Mesendoderm (in vitro differentiated cells): ENCODE measurements around the gene SLC24A4.
"Not testable (repeated sequence)": the region's sequence is repeated elsewhere in the genome, so short reads cannot be mapped to it uniquely, and the experiment has no call there.

Source experiments
- DNase-seq: peaks from one replicate; pipeline ENCODE4 v3.0.0; 2013
- H2AK5ac ChIP-seq: 2 replicates; pipeline ENCODE4 v1.6.1; 2013; ENCODE audit warnings: low read length, inconsistent platforms
- H2BK120ac ChIP-seq: 2 replicates; pipeline ENCODE4 v1.6.1; 2013; ENCODE audit warnings: low read depth, mild to moderate bottlenecking, low read length, moderate library complexity, mixed read lengths
- H2BK15ac ChIP-seq: replicated peaks from 2 replicates; pipeline ENCODE4 v1.6.1; 2013; ENCODE audit warnings: low read depth, mild to moderate bottlenecking, moderate library complexity
- H2BK5ac ChIP-seq: 2 replicates; pipeline ENCODE4 v1.6.1; 2013; ENCODE audit warnings: low read length, inconsistent platforms
- H3K18ac ChIP-seq: 2 replicates; pipeline ENCODE4 v1.6.1; 2013; ENCODE audit warnings: mild to moderate bottlenecking, low read length, mixed read lengths
- H3K23ac ChIP-seq: one replicate; pipeline ENCODE4 v1.6.1; 2013; ENCODE audit warnings: low read length
- H3K27ac ChIP-seq: 2 replicates; pipeline ENCODE4 v1.5.1; 2013; ENCODE audit warnings: low read depth, mild to moderate bottlenecking, inconsistent platforms, low read length, moderate library complexity
- H3K27me3 ChIP-seq: 2 replicates; pipeline ENCODE4 v1.6.1; 2013; ENCODE audit warnings: low read length, control low read depth, mild to moderate bottlenecking, inconsistent platforms; ENCODE audit not compliant: insufficient read depth, poor library complexity
- H3K36me3 ChIP-seq: 2 replicates; pipeline ENCODE4 v1.6.1; 2013; ENCODE audit warnings: low read length, inconsistent platforms; ENCODE audit not compliant: control insufficient read depth, insufficient read depth
- H3K4ac ChIP-seq: one replicate; pipeline ENCODE4 v1.6.1; 2013; ENCODE audit warnings: low read depth, mild to moderate bottlenecking, low read length, moderate library complexity
- H3K4me1 ChIP-seq: 2 replicates; pipeline ENCODE4 v1.6.1; 2013; ENCODE audit warnings: low read depth, low read length, inconsistent platforms; ENCODE audit not compliant: control insufficient read depth
- H3K4me2 ChIP-seq: 2 replicates; pipeline ENCODE4 v1.6.1; 2013; ENCODE audit warnings: low read length
- H3K4me3 ChIP-seq: 2 replicates; pipeline ENCODE4 v1.5.1; 2013; ENCODE audit warnings: mild to moderate bottlenecking, low read length
- H3K56ac ChIP-seq: one replicate; pipeline ENCODE4 v1.6.1; 2013; ENCODE audit warnings: low read length
- H3K79me1 ChIP-seq: 2 replicates; pipeline ENCODE4 v1.6.1; 2013; ENCODE audit warnings: low read length, inconsistent platforms
- H3K79me2 ChIP-seq: 2 replicates; pipeline ENCODE4 v1.6.1; 2013; ENCODE audit warnings: mild to moderate bottlenecking, low read length; ENCODE audit not compliant: control insufficient read depth, insufficient read depth
- H3K9ac ChIP-seq: 2 replicates; pipeline ENCODE4 v1.6.1; 2013; ENCODE audit warnings: low read length, inconsistent platforms
- H4K5ac ChIP-seq: one replicate; pipeline ENCODE4 v1.6.1; 2013; ENCODE audit warnings: low read length
- H4K8ac ChIP-seq: one replicate; pipeline ENCODE4 v1.6.1; 2013; ENCODE audit warnings: low read depth, mild to moderate bottlenecking, control low read depth, low read length, moderate library complexity
- WGBS: extraction: QIAGEN DNeasy Blood & Tissue Kit; methylation state at CpG from one replicate; pipeline ENCODE4 v1.1.7; 2013; ENCODE audit warnings: low lambda C conversion rate, missing lambda C conversion rate; ENCODE audit not compliant: insufficient coverage; ENCODE audit errors: extremely low coverage; 5-methylcytosine and 5-hydroxymethylcytosine counted together

The SLC24A4 gene

GRCh38 chr14:92529903-92530302 is 206.9 kb downstream of the SLC24A4 start:
- Histone ChIP-seq H3K36me3 (no peaks in the 10 kb centered on the region), H2BK5ac (no peak overlapping the region), H2BK120ac (no peak overlapping the region), H3K4me1 (no peaks in the 10 kb centered on the region), H3K56ac (no peak overlapping the region), H4K8ac (no peak overlapping the region), H3K23ac (no peak overlapping the region), H3K79me2 (no peaks in the 10 kb centered on the region), H3K79me1 (no peaks in the 10 kb centered on the region), H2BK15ac (no peak overlapping the region), H3K18ac (no peak overlapping the region), H3K4me3 (no peak overlapping the region), H3K9ac (no peak overlapping the region), H3K4me2 (no peak overlapping the region), H4K5ac (no peak overlapping the region), H3K27me3 (no peaks in the 10 kb centered on the region), H3K4ac (no peak overlapping the region), H3K27ac (no peak overlapping the region), H2AK5ac (no peak overlapping the region)
- DNase-seq = no peak
- no CpG with 5 or more reads among the region's 4 CpGs for WGBS

- H3K18ac ChIP-seq = no peak overlapping the region
- no peak overlapping the region for H2BK120ac ChIP-seq
- no peak overlapping the region for H3K23ac ChIP-seq
- no peak overlapping the region for H3K4me3 ChIP-seq
- no peaks in the 10 kb centered on the region for H3K79me2 ChIP-seq
- H3K36me3 ChIP-seq = no peaks in the 10 kb centered on the region
- no peaks in the 10 kb centered on the region for H3K4me1 ChIP-seq
- H4K5ac ChIP-seq = no peak overlapping the region
- H3K27ac ChIP-seq = no peak overlapping the region
- H2AK5ac ChIP-seq = no peak overlapping the region
- no peak overlapping the region for H3K56ac ChIP-seq
- no peak overlapping the region for H3K4ac ChIP-seq
- no peak overlapping the region for H3K4me2 ChIP-seq
- no peak overlapping the region for H4K8ac ChIP-seq
- no peaks in the 10 kb centered on the region for H3K79me1 ChIP-seq
- no peaks in the 10 kb centered on the region for H3K27me3 ChIP-seq
- H3K9ac ChIP-seq = no peak overlapping the region
- no CpG with 5 or more reads among the region's 16 CpGs for WGBS
- H2BK5ac ChIP-seq = no peak overlapping the region
- no peak for DNase-seq
- H2BK15ac ChIP-seq = no peak overlapping the region
Measured at GRCh38 chr14:92531106-92531873, 208.3 kb downstream of the SLC24A4 start.

- Histone ChIP-seq H3K36me3 (no peaks in the 10 kb centered on the region), H4K8ac (no peak overlapping the region), H3K27ac (no peak overlapping the region), H3K27me3 (no peaks in the 10 kb centered on the region), H3K18ac (no peak overlapping the region), H3K4ac (no peak overlapping the region), H2BK5ac (no peak overlapping the region), H3K56ac (no peak overlapping the region), H3K4me1 (no peaks in the 10 kb centered on the region), H2AK5ac (no peak overlapping the region), H3K79me1 (no peaks in the 10 kb centered on the region), H3K9ac (no peak overlapping the region), H3K79me2 (no peaks in the 10 kb centered on the region), H2BK15ac (no peak overlapping the region), H3K4me3 (no peak overlapping the region), H3K23ac (no peak overlapping the region), H4K5ac (no peak overlapping the region), H3K4me2 (no peak overlapping the region), H2BK120ac (no peak overlapping the region)
- WGBS = 100% methylated on average over 1 of the region's 10 CpGs
- no peak for DNase-seq
Measured at GRCh38 chr14:92532490-92533163, 209.7 kb downstream of the SLC24A4 start.

- no peaks in the 10 kb centered on the region for H3K4me1 ChIP-seq
- no peak overlapping the region for H3K9ac ChIP-seq
- no peak overlapping the region for H3K4me2 ChIP-seq
- no peaks in the 10 kb centered on the region for H3K27me3 ChIP-seq
- H4K8ac ChIP-seq = no peak overlapping the region
- H3K27ac ChIP-seq = no peak overlapping the region
- H2BK120ac ChIP-seq = no peak overlapping the region
- H2AK5ac ChIP-seq = no peak overlapping the region
- H3K79me1 ChIP-seq = no peaks in the 10 kb centered on the region
- no peak overlapping the region for H3K4me3 ChIP-seq
- no peak overlapping the region for H4K5ac ChIP-seq
- no peak for DNase-seq
- no peak overlapping the region for H3K18ac ChIP-seq
- H3K56ac ChIP-seq = no peak overlapping the region
- H3K23ac ChIP-seq = no peak overlapping the region
- H3K36me3 ChIP-seq = no peaks in the 10 kb centered on the region
- H3K4ac ChIP-seq = no peak overlapping the region
- H2BK15ac ChIP-seq = no peak overlapping the region
- H3K79me2 ChIP-seq = no peaks in the 10 kb centered on the region
- H2BK5ac ChIP-seq = no peak overlapping the region
- WGBS = no CpG with 5 or more reads among the region's 17 CpGs
Measured at GRCh38 chr14:92534932-92535643, 212.1 kb downstream of the SLC24A4 start.

GRCh38 chr14:92536231-92536630 is 213.3 kb downstream of the SLC24A4 start:
- not testable (repeated sequence) for H3K56ac ChIP-seq, H2BK15ac ChIP-seq, H3K4ac ChIP-seq, H3K4me3 ChIP-seq, H3K79me1 ChIP-seq, H3K23ac ChIP-seq, H3K27ac ChIP-seq, H2AK5ac ChIP-seq, H4K8ac ChIP-seq, H3K27me3 ChIP-seq, H3K18ac ChIP-seq, H3K9ac ChIP-seq, H2BK5ac ChIP-seq, H3K4me1 ChIP-seq, H4K5ac ChIP-seq, H3K36me3 ChIP-seq, H3K4me2 ChIP-seq, H2BK120ac ChIP-seq, DNase-seq, H3K79me2 ChIP-seq
- no CpG with 5 or more reads among the region's 8 CpGs for WGBS
